Esophagus muscularis mucosa (tissue), 4 donors: ENCODE data around the gene TBC1D22A.

ENCODE experiments used
- CTCF ChIP-seq, 3 experiments: fragments of 200-600 bp in 2 of 3; fragments of 450-650 bp in 1 of 3; sonication (generic) in 2 of 3; IDR thresholded peaks; one replicate each; pipeline ENCODE4 v1.5.1; 2017 to 2019; ENCODE audit warnings: antibody characterized with exemption in 3 of 3, mild to moderate bottlenecking in 2 of 3, moderate library complexity in 1 of 3
- EP300 ChIP-seq: sonication (generic); formaldehyde crosslinking; IDR thresholded peaks from one replicate; pipeline ENCODE4 v1.6.1; 2017; ENCODE audit warnings: antibody characterized with exemption
- POLR2A ChIP-seq: fragments of 450-650 bp; IDR thresholded peaks from one replicate; pipeline ENCODE4 v1.6.1; 2017; ENCODE audit warnings: antibody characterized with exemption, moderate library complexity, mild to moderate bottlenecking, low read depth
- POLR2AphosphoS5 ChIP-seq, 2 donors: sonication (generic); formaldehyde crosslinking; IDR thresholded peaks; one replicate each; pipeline ENCODE4 v1.6.1; 2017; ENCODE audit warnings: antibody characterized with exemption in 2 of 2

GRCh38 chr22:47190276-47190956 lies 428.0 kb downstream of the TBC1D22A start:
- TF ChIP-seq POLR2A (no peak), EP300 (no peak), CTCF (IDR thresholded peaks at IDR 0.05) (no peak), POLR2AphosphoS5 (IDR thresholded peaks at IDR 0.05) (no peak)
